WTC11 (cell line): ENCODE data around the gene LRP1.

Experiments used
- CREM ChIP-seq: sonication (generic); formaldehyde crosslinking; IDR thresholded peaks from 2 replicates; pipeline ENCODE4 v1.8.1; 2022; ENCODE audit warnings: mild to moderate bottlenecking, missing genetic modification reagents, moderate library complexity
- CTCF ChIP-seq: fragments of 200-600 bp; IDR thresholded peaks from 2 replicates; pipeline ENCODE4 v1.8.0; 2022; ENCODE audit warnings: antibody characterized with exemption
- ESRRA ChIP-seq: sonication (generic); formaldehyde crosslinking; IDR thresholded peaks from 2 replicates; pipeline ENCODE4 v1.8.1; 2022; ENCODE audit warnings: mild to moderate bottlenecking, missing genetic modification reagents, borderline replicate concordance
- MXD4 ChIP-seq: fragments of 250-450 bp; sonication (Bioruptor Pico); IDR thresholded peaks from 2 replicates; pipeline ENCODE4 v1.8.0; 2021; ENCODE audit warnings: mild to moderate bottlenecking, moderate library complexity, borderline replicate concordance
- NFE2L1 ChIP-seq: sonication (generic); formaldehyde crosslinking; IDR thresholded peaks from 2 replicates; pipeline ENCODE4 v1.8.1; 2023; ENCODE audit warnings: missing genetic modification reagents
- ZBTB21 ChIP-seq: sonication (generic); formaldehyde crosslinking; IDR thresholded peaks from 2 replicates; pipeline ENCODE4 v1.8.1; 2023; ENCODE audit warnings: mild to moderate bottlenecking, missing genetic modification reagents, borderline replicate concordance
- ZNF138 ChIP-seq: sonication (generic); formaldehyde crosslinking; conservative IDR thresholded peaks from 2 replicates; pipeline ENCODE4 v1.8.1; 2022; ENCODE audit warnings: mild to moderate bottlenecking, moderate library complexity, missing genetic modification reagents
- ZNF416 ChIP-seq: fragments of 250-450 bp; sonication (Bioruptor Pico); IDR thresholded peaks from 2 replicates; pipeline ENCODE4 v1.9.0; 2021; ENCODE audit warnings: mild to moderate bottlenecking, inconsistent platforms
- ZNF512 ChIP-seq: sonication (generic); formaldehyde crosslinking; IDR thresholded peaks from 2 replicates; pipeline ENCODE4 v1.8.1; 2022; ENCODE audit warnings: missing genetic modification reagents, borderline replicate concordance
- TF ChIP-seq, protein P1 (sequence below): sonication (generic); formaldehyde crosslinking; conservative IDR thresholded peaks from 2 replicates; pipeline ENCODE4 v1.8.1; 2023; ENCODE audit warnings: mild to moderate bottlenecking, low read depth, missing genetic modification reagents, moderate library complexity

DNA sequence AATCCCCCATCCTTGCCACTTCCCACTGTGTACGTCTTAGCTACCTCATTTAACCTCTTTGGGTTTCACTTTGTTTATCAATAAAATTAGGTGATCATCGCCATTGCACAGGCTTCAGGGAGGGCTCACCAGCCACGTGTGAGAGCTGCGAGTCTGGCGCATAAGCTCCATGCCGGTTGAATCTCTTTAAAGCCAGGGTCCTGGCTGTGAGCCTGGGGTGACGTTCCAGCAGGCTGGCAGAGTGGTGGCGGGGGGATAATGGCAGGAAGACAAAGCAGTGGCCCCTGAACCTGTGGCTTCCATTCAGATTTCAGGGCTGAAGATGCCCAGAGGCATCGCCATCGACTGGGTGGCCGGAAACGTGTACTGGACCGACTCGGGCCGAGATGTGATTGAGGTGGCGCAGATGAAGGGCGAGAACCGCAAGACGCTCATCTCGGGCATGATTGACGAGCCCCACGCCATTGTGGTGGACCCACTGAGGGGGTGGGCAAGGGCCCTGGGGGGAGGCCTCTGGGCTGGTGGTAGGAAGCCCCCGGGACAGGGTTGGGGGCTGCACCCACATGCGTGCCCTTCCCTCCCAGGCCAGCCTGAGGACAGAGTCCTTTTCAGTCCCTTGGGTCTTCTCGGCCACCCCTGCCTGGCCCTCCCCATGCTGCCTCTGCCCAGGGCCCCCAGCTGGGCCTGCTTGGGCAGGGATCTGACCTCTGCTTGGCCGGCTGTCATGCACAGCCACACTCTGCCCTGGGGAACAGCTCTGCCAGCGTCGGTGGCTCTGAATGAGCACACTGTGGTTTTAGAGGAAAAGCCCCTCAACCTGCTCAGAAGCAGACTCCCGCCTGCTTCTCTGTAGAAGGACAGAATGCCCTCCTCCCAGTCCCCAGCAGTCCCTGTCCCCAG, 79.7 kb downstream of the LRP1 start:
- TF ChIP-seq MXD4 (CRISPR knock-in tag) (no peak), CTCF (no peak), ZNF138 (CRISPR knock-in tag) (no peak), ZNF416 (no peak), CREM (no peak), NFE2L1 (CRISPR knock-in tag) (no peak), ESRRA (no peak), ZBTB21 (no peak), ZNF512 (CRISPR knock-in tag) (no peak)
- TF ChIP-seq, protein P1, sequence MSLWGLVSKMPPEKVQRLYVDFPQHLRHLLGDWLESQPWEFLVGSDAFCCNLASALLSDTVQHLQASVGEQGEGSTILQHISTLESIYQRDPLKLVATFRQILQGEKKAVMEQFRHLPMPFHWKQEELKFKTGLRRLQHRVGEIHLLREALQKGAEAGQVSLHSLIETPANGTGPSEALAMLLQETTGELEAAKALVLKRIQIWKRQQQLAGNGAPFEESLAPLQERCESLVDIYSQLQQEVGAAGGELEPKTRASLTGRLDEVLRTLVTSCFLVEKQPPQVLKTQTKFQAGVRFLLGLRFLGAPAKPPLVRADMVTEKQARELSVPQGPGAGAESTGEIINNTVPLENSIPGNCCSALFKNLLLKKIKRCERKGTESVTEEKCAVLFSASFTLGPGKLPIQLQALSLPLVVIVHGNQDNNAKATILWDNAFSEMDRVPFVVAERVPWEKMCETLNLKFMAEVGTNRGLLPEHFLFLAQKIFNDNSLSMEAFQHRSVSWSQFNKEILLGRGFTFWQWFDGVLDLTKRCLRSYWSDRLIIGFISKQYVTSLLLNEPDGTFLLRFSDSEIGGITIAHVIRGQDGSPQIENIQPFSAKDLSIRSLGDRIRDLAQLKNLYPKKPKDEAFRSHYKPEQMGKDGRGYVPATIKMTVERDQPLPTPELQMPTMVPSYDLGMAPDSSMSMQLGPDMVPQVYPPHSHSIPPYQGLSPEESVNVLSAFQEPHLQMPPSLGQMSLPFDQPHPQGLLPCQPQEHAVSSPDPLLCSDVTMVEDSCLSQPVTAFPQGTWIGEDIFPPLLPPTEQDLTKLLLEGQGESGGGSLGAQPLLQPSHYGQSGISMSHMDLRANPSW = no peak
